ENCODE measurements around the gene EPS8L1. TPM values are rescaled to one million over a fixed set of nuclear protein-coding genes. Genes with fewer than 3 reads are reported as not detected.
"Not testable (repeated sequence)": the region's sequence is repeated elsewhere in the genome, so short reads cannot be mapped to it uniquely, and the experiment has no call there.

The EPS8L1 gene
- total RNA-seq, 4 donors from 2014 or later = 28.7 to 115 (median 49.1) TPM

GRCh38 chr19:55032170-55032800 lies 43.4 kb upstream of the EPS8L1 start:
- Histone ChIP-seq H3K4me1 (no peaks in the 10 kb centered on the region), H3K27me3 (no peaks in the 10 kb centered on the region), H3K9me3 (no peaks in the 10 kb centered on the region), H3K4me3 (no peak overlapping the region), H3K36me3 (no peaks in the 10 kb centered on the region), H3K27ac (no peak overlapping the region)
- no peak for DNase-seq
- no peak for TF ChIP-seq CTCF (IDR thresholded peaks at IDR 0.05)
- no peak for TF ChIP-seq POLR2A (IDR thresholded peaks at IDR 0.05)
- no peak for TF ChIP-seq EP300 (IDR thresholded peaks at IDR 0.05; ENCODE audit: low read depth)
- TF ChIP-seq POLR2AphosphoS5 (IDR thresholded peaks at IDR 0.05) = no peak
- intact Hi-C loops (cut with DNase I; ENCODE audit: low total_unique reads) (no loop called here), in situ Hi-C loops (cut with MboI; ENCODE audit: low pct_ligation_motif_present in 1 of 4, low pct_unique_long_range_greater_than_20kb in 1 of 4, low sequenced_read_pairs in 3 of 4) (no loop called here)
- WGBS, 2 donors (ENCODE audit: low coverage in 1 of 2) = 88% methylated on average over 22 of the region's 22 CpGs; no CpG with 5 or more reads in 1 of the 2 donors

- H3K36me3 ChIP-seq; H3K9me3 ChIP-seq; DNase-seq; H3K27ac ChIP-seq; in situ Hi-C loops (cut with MboI; ENCODE audit: low pct_ligation_motif_present in 1 of 4, low pct_unique_long_range_greater_than_20kb in 1 of 4, low sequenced_read_pairs in 3 of 4); H3K4me1 ChIP-seq; H3K4me3 ChIP-seq; intact Hi-C loops (cut with DNase I; ENCODE audit: low total_unique reads); H3K27me3 ChIP-seq: not testable (repeated sequence)
- 90 to 93% methylated on average over 4 to 70 of the region's 70 CpGs for WGBS, 2 donors (ENCODE audit: low coverage in 1 of 2)
Measured at GRCh38 chr19:55032976-55033643, 42.6 kb upstream of the EPS8L1 start.

GRCh38 chr19:55034751-55035150 lies 40.9 kb upstream of the EPS8L1 start:
- in situ Hi-C loops (cut with MboI; ENCODE audit: low pct_ligation_motif_present in 1 of 4, low pct_unique_long_range_greater_than_20kb in 1 of 4, low sequenced_read_pairs in 3 of 4) = no loop called here
- DNase-seq = no peak
- intact Hi-C loops (cut with DNase I; ENCODE audit: low total_unique reads) = no loop called here
- Histone ChIP-seq H3K9me3 (no peaks in the 10 kb centered on the region), H3K4me1 (no peaks in the 10 kb centered on the region), H3K27me3 (no peaks in the 10 kb centered on the region), H3K36me3 (no peaks in the 10 kb centered on the region), H3K27ac (no peak overlapping the region), H3K4me3 (no peak overlapping the region)
- TF ChIP-seq EP300 (IDR thresholded peaks at IDR 0.05; ENCODE audit: low read depth) (no peak), CTCF (IDR thresholded peaks at IDR 0.05) (no peak), POLR2AphosphoS5 (IDR thresholded peaks at IDR 0.05) (no peak), POLR2A (IDR thresholded peaks at IDR 0.05) (no peak)
- 90% methylated on average over 13 of the region's 13 CpGs; no CpG with 5 or more reads in 1 of the 2 donors for WGBS, 2 donors (ENCODE audit: low coverage in 1 of 2)

GRCh38 chr19:55036058-55036457 lies 39.6 kb upstream of the EPS8L1 start:
- in situ Hi-C loops (cut with MboI; ENCODE audit: low pct_ligation_motif_present in 1 of 4, low pct_unique_long_range_greater_than_20kb in 1 of 4, low sequenced_read_pairs in 3 of 4) (no loop called here), intact Hi-C loops (cut with DNase I; ENCODE audit: low total_unique reads) (no loop called here)
- no peaks in the 10 kb centered on the region for H3K9me3 ChIP-seq
- H3K36me3 ChIP-seq = no peaks in the 10 kb centered on the region
- 94 to 100% methylated on average over 2 of the region's 2 CpGs for WGBS, 2 donors (ENCODE audit: low coverage in 1 of 2)
- TF ChIP-seq CTCF (IDR thresholded peaks at IDR 0.05) (no peak), POLR2A (IDR thresholded peaks at IDR 0.05) (no peak), POLR2AphosphoS5 (IDR thresholded peaks at IDR 0.05) (no peak), EP300 (IDR thresholded peaks at IDR 0.05; ENCODE audit: low read depth) (no peak)
- H3K4me1 ChIP-seq = no peaks in the 10 kb centered on the region
- no peak overlapping the region for H3K27ac ChIP-seq
- no peak overlapping the region for H3K4me3 ChIP-seq
- no peaks in the 10 kb centered on the region for H3K27me3 ChIP-seq
- DNase-seq = no peak

- DNase-seq; intact Hi-C loops (cut with DNase I; ENCODE audit: low total_unique reads); H3K4me3 ChIP-seq; H3K27me3 ChIP-seq; H3K27ac ChIP-seq; H3K36me3 ChIP-seq; in situ Hi-C loops (cut with MboI; ENCODE audit: low pct_ligation_motif_present in 1 of 4, low pct_unique_long_range_greater_than_20kb in 1 of 4, low sequenced_read_pairs in 3 of 4); H3K4me1 ChIP-seq; H3K9me3 ChIP-seq: not testable (repeated sequence)
- WGBS, 2 donors (ENCODE audit: low coverage in 1 of 2) = 82% methylated on average over 6 of the region's 6 CpGs; no CpG with 5 or more reads in 1 of the 2 donors
Measured at GRCh38 chr19:55037603-55038002, 38.1 kb upstream of the EPS8L1 start.

- intact Hi-C loops (cut with DNase I; ENCODE audit: low total_unique reads); H3K9me3 ChIP-seq; H3K27me3 ChIP-seq; H3K4me3 ChIP-seq; H3K4me1 ChIP-seq; in situ Hi-C loops (cut with MboI; ENCODE audit: low pct_ligation_motif_present in 1 of 4, low pct_unique_long_range_greater_than_20kb in 1 of 4, low sequenced_read_pairs in 3 of 4); H3K27ac ChIP-seq: not testable (repeated sequence)
- 48 to 59% methylated on average over 12 of the region's 12 CpGs for WGBS, 2 donors (ENCODE audit: low coverage in 1 of 2)
- H3K36me3 ChIP-seq = peaks cover 0 to 17% (median 12%) of the 10 kb centered on the region in 4 donors
- DNase-seq = peak; percentile 51
Measured at GRCh38 chr19:55040654-55041053, 35.0 kb upstream of the EPS8L1 start.
